HepG2 (cell line): ENCODE results near the gene KAZALD1. TPM values are rescaled to one million over a fixed set of nuclear protein-coding genes. Genes with fewer than 3 reads are reported as not detected.
"Not testable (repeated sequence)": the region's sequence is repeated elsewhere in the genome, so short reads cannot be mapped to it uniquely, and the experiment has no call there.

ENCODE experiments used
- BCL6 ChIP-seq: IDR thresholded peaks from 2 replicates; pipeline ENCODE4 v1.6.1; 2016; ENCODE audit warnings: missing genetic modification reagents, missing compliant biosample characterization
- CREM ChIP-seq, 2 experiments: sonication (generic) in 1 of 2; formaldehyde crosslinking in 1 of 2; IDR thresholded peaks; 2 replicates each; pipeline versions ENCODE4 v1.4.0 to v1.6.1; 2016 to 2020; ENCODE audit warnings: antibody characterized with exemption in 1 of 2, mild to moderate bottlenecking in 1 of 2, missing genetic modification reagents in 1 of 2
- DPF2 ChIP-seq: sonication (generic); formaldehyde crosslinking; IDR thresholded peaks from 2 replicates; pipeline ENCODE4 v1.4.0; 2020; ENCODE audit warnings: mild to moderate bottlenecking, low read depth, missing genetic modification reagents, borderline replicate concordance
- ESRRA ChIP-seq: sonication (generic); formaldehyde crosslinking; IDR thresholded peaks from 2 replicates; pipeline ENCODE4 v1.5.1; 2020; ENCODE audit warnings: mild to moderate bottlenecking, low read depth, missing genetic modification reagents
- FOXJ3 ChIP-seq: sonication (generic); formaldehyde crosslinking; IDR thresholded peaks from 2 replicates; pipeline ENCODE4 v1.4.0; 2020; ENCODE audit warnings: missing genetic modification reagents, mild to moderate bottlenecking, borderline replicate concordance
- GFI1 ChIP-seq: sonication (generic); formaldehyde crosslinking; IDR thresholded peaks from 2 replicates; pipeline ENCODE4 v1.5.0; 2020; ENCODE audit warnings: missing genetic modification reagents, mild to moderate bottlenecking, borderline replicate concordance
- HDAC2 ChIP-seq: sonication (generic); formaldehyde crosslinking; IDR thresholded peaks from 2 replicates; pipeline ENCODE4 v1.4.0; 2020; ENCODE audit warnings: missing genetic modification reagents
- HIC2 ChIP-seq: sonication (generic); formaldehyde crosslinking; IDR thresholded peaks from 2 replicates; pipeline ENCODE4 v1.9.0; 2022; ENCODE audit warnings: low read depth, missing genetic modification reagents
- KAT8 ChIP-seq: IDR thresholded peaks from 2 replicates; pipeline ENCODE4 v1.6.1; 2016; ENCODE audit warnings: missing genetic modification reagents, missing compliant biosample characterization
- MTA1 ChIP-seq: sonication (generic); formaldehyde crosslinking; IDR thresholded peaks from 2 replicates; pipeline ENCODE4 v1.4.0; 2020; ENCODE audit warnings: missing genetic modification reagents, mild to moderate bottlenecking, borderline replicate concordance
- NR2C2 ChIP-seq: sonication (generic); formaldehyde crosslinking; IDR thresholded peaks from 2 replicates; pipeline ENCODE4 v1.4.0; 2020; ENCODE audit warnings: missing genetic modification reagents, mild to moderate bottlenecking, moderate library complexity, borderline replicate concordance
- RXRA ChIP-seq: sonication (generic); formaldehyde crosslinking; IDR thresholded peaks from 2 replicates; pipeline ENCODE4 v1.5.1; 2020; ENCODE audit warnings: missing genetic modification reagents
- SPEN ChIP-seq: sonication (generic); formaldehyde crosslinking; IDR thresholded peaks from 2 replicates; pipeline ENCODE4 v1.5.1; 2020; ENCODE audit warnings: low read depth, mild to moderate bottlenecking, missing genetic modification reagents
- ZBTB40 ChIP-seq, 2 experiments: fragments of 450-650 bp in 1 of 2; sonication (generic) in 1 of 2; formaldehyde crosslinking in 1 of 2; IDR thresholded peaks; 2 replicates each; pipeline versions ENCODE4 v1.6.1 to v1.8.0; 2016 to 2022; ENCODE audit warnings: antibody characterized with exemption in 1 of 2, mild to moderate bottlenecking in 1 of 2, missing genetic modification reagents in 1 of 2
- polyA plus RNA-seq, 8 experiments: library from polyadenylated mRNA; depleted of rRNA in 3 of 8; stranded (reverse) in 7 of 8; unstranded in 1 of 8; fragments of >200 nt; fragmentation: Illumina TruSeq in 4 of 8; extraction: Trizol in 4 of 8; gene quantifications; 2 replicates each; pipeline versions ENCODE4 v1.2.1 to v1.2.3, GENCODE V29; 2011 to 2016; ENCODE audit warnings: low read depth in 4 of 8, missing spikeins in 1 of 8, mixed read lengths in 1 of 8; ENCODE audit not compliant: insufficient read depth in 1 of 8
- total RNA-seq, 5 experiments: library from RNA; depleted of rRNA; stranded (reverse); fragments of >200 nt; fragmentation: Illumina TruSeq; extraction: Trizol; gene quantifications; 2 replicates each; pipeline ENCODE4 v1.2.3, GENCODE V29; 2016; ENCODE audit warnings: low read depth in 1 of 5

Gene KAZALD1
- total and polyA plus RNA-seq, 2 of the 13 experiments (the other 11 are each of a cell fraction or from before 2014, with no cell fraction given) = 16.7 to 27.7 TPM

- TF ChIP-seq GFI1 (CRISPR knock-in tag) (peak; percentile 63), ZBTB40 (CRISPR knock-in tag; IDR thresholded peaks at IDR 0.05) (peak; percentile 41; the same call in 1 of the 2 replicates), HDAC2 (peak; percentile 49; the same call in 1 of the 2 replicates), BCL6 (CRISPR knock-in tag) (peak; percentile 93), CREM (IDR thresholded peaks at IDR 0.05) (peak; percentile 49; the same call in 1 of the 2 replicates), DPF2 (CRISPR knock-in tag) (0 out of 2 replicates have a peak, but pooled peaks have one; percentile 34), MTA1 (CRISPR knock-in tag) (peak; percentile 73; the same call in 1 of the 2 replicates), RXRA (CRISPR knock-in tag) (0 out of 2 replicates have a peak, but pooled peaks have one; percentile 31), SPEN (CRISPR knock-in tag) (peak; percentile 57; the same call in 1 of the 2 replicates), HIC2 (CRISPR knock-in tag) (0 out of 2 replicates have a peak, but pooled peaks have one; percentile 56), KAT8 (CRISPR knock-in tag) (peak; percentile 19; the same call in 1 of the 2 replicates), NR2C2 (peak; percentile 33; the same call in 1 of the 2 replicates), FOXJ3 (CRISPR knock-in tag) (peak; percentile 53; the same call in 1 of the 2 replicates), ESRRA (CRISPR knock-in tag) (peak; percentile 79; the same call in 1 of the 2 replicates)
- TF ChIP-seq ZBTB40 (IDR thresholded peaks at IDR 0.05); CREM (CRISPR knock-in tag; IDR thresholded peaks at IDR 0.05): not testable (repeated sequence)
Observed at GRCh38 chr10:101034404-101034803, 27.4 kb upstream of the KAZALD1 start (continued).
